Vagina (tissue), 2 donors: Measurements from ENCODE around the gene EXOC3. TPM values are rescaled to one million over a fixed set of nuclear protein-coding genes. Genes with fewer than 3 reads are reported as not detected.
"Not testable (repeated sequence)": the region's sequence is repeated elsewhere in the genome, so short reads cannot be mapped to it uniquely, and the experiment has no call there.

ENCODE experiments used
- DNase-seq, 2 donors: peaks; one replicate each; pipeline ENCODE4 v3.0.0-alpha.2; 2017; ENCODE audit errors: extremely low spot score in 2 of 2
- H3K27ac ChIP-seq: fragments of 200-600 bp; sonication (generic); one replicate; pipeline ENCODE4 v1.5.1; 2019
- H3K27me3 ChIP-seq: fragments of 200-600 bp; sonication (generic); one replicate; pipeline ENCODE4 v1.5.1; 2019
- H3K36me3 ChIP-seq, 2 donors: fragments of 200-600 bp; sonication (generic); one replicate each; pipeline ENCODE4 v1.5.1; 2017 to 2019
- H3K4me1 ChIP-seq: fragments of 200-600 bp; sonication (generic); one replicate; pipeline ENCODE4 v1.5.1; 2019
- H3K4me3 ChIP-seq, 2 donors: fragments of 200-600 bp; sonication (generic); 1 replicate in 1 of 2; 2 replicates in 1 of 2; pipeline ENCODE4 v1.5.1; 2016 to 2019
- H3K9me3 ChIP-seq: fragments of 200-600 bp; sonication (generic); one replicate; pipeline ENCODE4 v1.5.1; 2019
- CTCF ChIP-seq, 3 experiments: fragments of 450-650 bp in 2 of 3; fragments of 200-600 bp in 1 of 3; sonication (generic) in 1 of 3; IDR thresholded peaks; one replicate each; pipeline ENCODE4 v1.5.1; 2017 to 2019; ENCODE audit warnings: antibody characterized with exemption in 3 of 3, mild to moderate bottlenecking in 2 of 3, moderate library complexity in 2 of 3
- POLR2A ChIP-seq, 2 donors: fragments of 450-650 bp; IDR thresholded peaks; one replicate each; pipeline ENCODE4 v1.6.1; 2017; ENCODE audit warnings: antibody characterized with exemption in 2 of 2, mild to moderate bottlenecking in 2 of 2, moderate library complexity in 2 of 2
- POLR2AphosphoS5 ChIP-seq, 2 donors: sonication (generic); formaldehyde crosslinking; IDR thresholded peaks; one replicate each; pipeline ENCODE4 v1.9.0; 2017; ENCODE audit warnings: antibody characterized with exemption in 2 of 2, mild to moderate bottlenecking in 2 of 2, low read depth in 1 of 2; ENCODE audit not compliant: insufficient read depth in 1 of 2
- intact Hi-C: fragments of 100-400 bp; cut with DNase I; formaldehyde crosslinking; loops from one replicate; pipeline ENCODE4 v1.15.1; 2023
- total RNA-seq: library from RNA; depleted of rRNA; stranded (reverse); fragments of >200 nt; gene quantifications from one replicate; pipeline ENCODE4 v1.2.3, GENCODE V29; 2016

Gene EXOC3
- total RNA-seq, 1 donor from 2014 or later = 67.5 TPM

GRCh38 chr5:400282-401145, 42.5 kb upstream of the EXOC3 start:
- Histone ChIP-seq H3K4me1 (peaks cover 38% of the 10 kb centered on the region), H3K9me3 (no peaks in the 10 kb centered on the region), H3K27ac (peak overlapping the region; percentile 87), H3K4me3 (peak overlapping the region; percentile 18 to 23), H3K36me3 (no peaks in the 10 kb centered on the region), H3K27me3 (no peaks in the 10 kb centered on the region)
- TF ChIP-seq POLR2AphosphoS5 (IDR thresholded peaks at IDR 0.05; ENCODE audit: insufficient read depth in 1 of 2, low read depth in 1 of 2) (peak; percentile 5 to 18), POLR2A (IDR thresholded peaks at IDR 0.05) (no peak), CTCF (IDR thresholded peaks at IDR 0.05) (no peak)
- peak in 1 of 2 donors; percentile 67 for DNase-seq
- intact Hi-C loops = no loop called here

- H3K27me3 ChIP-seq = no peaks in the 10 kb centered on the region
- H3K4me1 ChIP-seq = peaks cover 29% of the 10 kb centered on the region
- intact Hi-C loops = no loop called here
- TF ChIP-seq POLR2A (IDR thresholded peaks at IDR 0.05) = no peak
- TF ChIP-seq CTCF (IDR thresholded peaks at IDR 0.05) = no peak
- no peak for TF ChIP-seq POLR2AphosphoS5 (IDR thresholded peaks at IDR 0.05; ENCODE audit: insufficient read depth in 1 of 2, low read depth in 1 of 2)
- H3K4me3 ChIP-seq = no peak overlapping the region
- H3K36me3 ChIP-seq = no peaks in the 10 kb centered on the region
- peak; percentile 78 to 85 for DNase-seq
- no peaks in the 10 kb centered on the region for H3K9me3 ChIP-seq
- H3K27ac ChIP-seq = peak overlapping the region; percentile 87
These were observed 41.6 kb upstream of the EXOC3 start for GRCh38 chr5:401146-402034.

GRCh38 chr5:402219-402614, 40.8 kb upstream of the EXOC3 start:
- H3K27me3 ChIP-seq, intact Hi-C loops, H3K27ac ChIP-seq, H3K4me3 ChIP-seq, H3K36me3 ChIP-seq, H3K9me3 ChIP-seq, DNase-seq: not testable (repeated sequence)
- H3K4me1 ChIP-seq = peaks cover 28% of the 10 kb centered on the region

- DNase-seq = peak in 1 of 2 donors; percentile 62
- Histone ChIP-seq H3K4me3 (no peak overlapping the region), H3K36me3 (no peaks in the 10 kb centered on the region), H3K27ac (no peak overlapping the region), H3K27me3 (no peaks in the 10 kb centered on the region), H3K9me3 (no peaks in the 10 kb centered on the region), H3K4me1 (peaks cover 28% of the 10 kb centered on the region)
- intact Hi-C loops = no loop called here
- TF ChIP-seq POLR2A (IDR thresholded peaks at IDR 0.05) = no peak
- no peak for TF ChIP-seq CTCF (IDR thresholded peaks at IDR 0.05)
- TF ChIP-seq POLR2AphosphoS5 (IDR thresholded peaks at IDR 0.05; ENCODE audit: insufficient read depth in 1 of 2, low read depth in 1 of 2) = no peak
These were observed 40.2 kb upstream of the EXOC3 start for GRCh38 chr5:402615-403359.

- intact Hi-C loops = no loop called here
- peaks cover 18% of the 10 kb centered on the region for H3K4me1 ChIP-seq
- no peaks in the 10 kb centered on the region for H3K9me3 ChIP-seq
- H3K27ac ChIP-seq = no peak overlapping the region
- H3K27me3 ChIP-seq = no peaks in the 10 kb centered on the region
- DNase-seq = peak in 1 of 2 donors; percentile 42
- no peak overlapping the region for H3K4me3 ChIP-seq
- H3K36me3 ChIP-seq = no peaks in the 10 kb centered on the region
- TF ChIP-seq POLR2A (IDR thresholded peaks at IDR 0.05) = no peak
- no peak for TF ChIP-seq POLR2AphosphoS5 (IDR thresholded peaks at IDR 0.05; ENCODE audit: insufficient read depth in 1 of 2, low read depth in 1 of 2)
These were observed 39.0 kb upstream of the EXOC3 start for GRCh38 chr5:403995-404394.
